A549 (cell line): ENCODE measurements around the gene PKP4. TPM values are rescaled to one million over a fixed set of nuclear protein-coding genes. Genes with fewer than 3 reads are reported as not detected.
A peak's percentile ranks its signal among the peaks of the same experiment; 100 is the strongest.

Source experiments
- ATAC-seq, 2 experiments: fragments of 200-7000 bp in 1 of 2; fragments of >200 bp in 1 of 2; cut with Nextera tagmentation in 1 of 2; cut with Tn5 transposase in 1 of 2; 3 replicates each; pipeline versions ENCODE4 v1.8.0 to v1.9.1; 2018 to 2020; ENCODE audit warnings: mild to moderate bottlenecking in 1 of 2, moderate library complexity in 1 of 2
- CTCF ChIA-PET: fragments of 300-600 bp; sonication (Branson Sonifier 250); formaldehyde crosslinking; extraction: SDS; loops from one replicate; lab custom pipeline; 2021; ENCODE audit warnings: antibody characterized with exemption, inconsistent platforms; lab: Yijun Ruan, JAX
- POLR2A ChIA-PET: fragments of 350-600 bp; formaldehyde crosslinking; extraction: SDS; loops from one replicate; lab custom pipeline; 2021; ENCODE audit warnings: antibody characterized with exemption, inconsistent platforms; lab: Yijun Ruan, JAX
- DNase-seq, 2 experiments: peaks; one replicate each; pipeline versions ENCODE4 v3.0.0 to v3.0.0-alpha.2; 2011 to 2016; ENCODE audit warnings: low read depth in 1 of 2, low spot score in 1 of 2
- FAIRE-seq: peaks from 2 replicates; lab custom pipeline; 2011; peaks lifted over from hg19 to GRCh38; lab: Jason Lieb, UNC
- H3K27ac ChIP-seq, 2 experiments: fragments of >200 bp; sonication (Bioruptor Twin); formaldehyde crosslinking; 3 replicates each; pipeline ENCODE4 v1.5.1; 2016 to 2017
- H3K4me1 ChIP-seq: fragments of >200 bp; sonication (Bioruptor Twin); formaldehyde crosslinking; 3 replicates; pipeline ENCODE4 v1.6.1; 2016
- H3K4me2 ChIP-seq: fragments of >200 bp; sonication (Bioruptor Twin); formaldehyde crosslinking; 3 replicates; pipeline ENCODE4 v1.6.1; 2016
- H3K4me3 ChIP-seq: fragments of >200 bp; sonication (Bioruptor Twin); formaldehyde crosslinking; 3 replicates; pipeline ENCODE4 v1.5.1; 2016
- H3K9me3 ChIP-seq: fragments of >200 bp; sonication (Bioruptor Twin); formaldehyde crosslinking; 3 replicates; pipeline ENCODE4 v1.6.1; 2016
- BHLHE40 ChIP-seq: IDR thresholded peaks from 2 replicates; pipeline ENCODE4 v1.6.1; 2012; ENCODE audit warnings: low read depth, low read length, inconsistent platforms
- CEBPB ChIP-seq, 2 experiments: fragments of >200 bp in 1 of 2; sonication (Bioruptor Twin) in 1 of 2; formaldehyde crosslinking in 1 of 2; IDR thresholded peaks; 2 replicates each; pipeline ENCODE4 v1.6.1; 2012 to 2016
- CHD2 ChIP-seq: fragments of 150-350 bp; IDR thresholded peaks from 2 replicates; pipeline ENCODE4 v1.6.1; 2014; ENCODE audit warnings: low read length; ENCODE audit not compliant: partially characterized antibody
- CHD4 ChIP-seq: fragments of 200-600 bp; sonication (generic); IDR thresholded peaks from 2 replicates; pipeline ENCODE4 v1.6.1; 2016; ENCODE audit warnings: antibody characterized with exemption, mild to moderate bottlenecking, borderline replicate concordance
- ELK1 ChIP-seq: fragments of 150-350 bp; IDR thresholded peaks from 2 replicates; pipeline ENCODE4 v1.6.1; 2014; ENCODE audit warnings: low read depth, mild to moderate bottlenecking, low read length
- EP300 ChIP-seq, 2 experiments: fragments of >200 bp; sonication (Bioruptor Twin); formaldehyde crosslinking; IDR thresholded peaks; 2 replicates in 1 of 2; 3 replicates in 1 of 2; pipeline ENCODE4 v1.6.1; 2016 to 2017
- FOSB ChIP-seq: fragments of 250-450 bp; sonication (Bioruptor Pico); IDR thresholded peaks from 2 replicates; pipeline ENCODE4 v1.5.0; 2020; ENCODE audit warnings: mild to moderate bottlenecking, moderate library complexity
- FOSL2 ChIP-seq, 2 experiments: fragments of 450-650 bp in 1 of 2; fragments of >200 bp in 1 of 2; sonication (Bioruptor Twin) in 1 of 2; formaldehyde crosslinking; IDR thresholded peaks; 2 replicates each; pipeline versions ENCODE4 v1.5.0 to v1.6.1; 2016 to 2020; ENCODE audit warnings: mild to moderate bottlenecking in 1 of 2, moderate library complexity in 1 of 2
- FOXS1 ChIP-seq: fragments of 250-450 bp; sonication (Bioruptor Pico); IDR thresholded peaks from 2 replicates; pipeline ENCODE4 v1.5.0; 2020; ENCODE audit warnings: mild to moderate bottlenecking, moderate library complexity
- GATA3 ChIP-seq: IDR thresholded peaks from 2 replicates; pipeline ENCODE4 v1.6.1; 2012; ENCODE audit warnings: borderline replicate concordance
- HDAC2 ChIP-seq: fragments of 200-600 bp; sonication (generic); IDR thresholded peaks from 2 replicates; pipeline ENCODE4 v1.6.1; 2016
- HEYL ChIP-seq: fragments of 250-450 bp; sonication (Bioruptor Pico); IDR thresholded peaks from 2 replicates; pipeline ENCODE4 v1.8.0; 2021; ENCODE audit warnings: mild to moderate bottlenecking, moderate library complexity
- HOXA7 ChIP-seq: fragments of 250-450 bp; sonication (Bioruptor Pico); IDR thresholded peaks from 2 replicates; pipeline ENCODE4 v1.5.0; 2020; ENCODE audit warnings: mild to moderate bottlenecking, moderate library complexity
- HOXB5 ChIP-seq: fragments of 250-450 bp; sonication (Bioruptor Pico); IDR thresholded peaks from 2 replicates; pipeline ENCODE4 v1.5.0; 2020; ENCODE audit warnings: mild to moderate bottlenecking, moderate library complexity
- JUNB ChIP-seq: fragments of >200 bp; sonication (Bioruptor Twin); formaldehyde crosslinking; IDR thresholded peaks from 2 replicates; pipeline ENCODE4 v1.6.1; 2016
- KDM1A ChIP-seq: fragments of 200-600 bp; sonication (generic); IDR thresholded peaks from 2 replicates; pipeline ENCODE4 v1.6.1; 2016; ENCODE audit warnings: low read depth, mild to moderate bottlenecking
- KDM5A ChIP-seq: fragments of 200-600 bp; sonication (generic); IDR thresholded peaks from 2 replicates; pipeline ENCODE4 v1.6.1; 2016; ENCODE audit warnings: antibody characterized with exemption, mild to moderate bottlenecking
- MAFK ChIP-seq: fragments of 450-650 bp; IDR thresholded peaks from 2 replicates; pipeline ENCODE4 v1.6.1; 2014; ENCODE audit not compliant: partially characterized antibody
- NPAS2 ChIP-seq: fragments of 250-450 bp; sonication (Bioruptor Pico); IDR thresholded peaks from 2 replicates; pipeline ENCODE4 v1.8.0; 2022; ENCODE audit warnings: mild to moderate bottlenecking, moderate library complexity, borderline replicate concordance
- PHF8 ChIP-seq: fragments of 200-600 bp; sonication (generic); IDR thresholded peaks from 2 replicates; pipeline ENCODE4 v1.6.1; 2016; ENCODE audit warnings: low read depth, mild to moderate bottlenecking, antibody characterized with exemption, moderate library complexity, borderline replicate concordance
- RARB ChIP-seq: fragments of 250-450 bp; sonication (Bioruptor Pico); IDR thresholded peaks from 2 replicates; pipeline ENCODE4 v1.8.0; 2021; ENCODE audit warnings: mild to moderate bottlenecking, moderate library complexity
- SREBF2 ChIP-seq: fragments of 450-650 bp; IDR thresholded peaks from 2 replicates; pipeline ENCODE4 v1.6.1; 2014; ENCODE audit warnings: mild to moderate bottlenecking, moderate library complexity
- TFCP2L1 ChIP-seq: fragments of 250-450 bp; sonication (Bioruptor Pico); IDR thresholded peaks from 2 replicates; pipeline ENCODE4 v1.5.0; 2021; ENCODE audit warnings: mild to moderate bottlenecking
- TP53 ChIP-seq: fragments of 250-450 bp; sonication (Bioruptor Pico); IDR thresholded peaks from 2 replicates; pipeline ENCODE4 v1.5.0; 2021; ENCODE audit warnings: mild to moderate bottlenecking, moderate library complexity
- ZSCAN20 ChIP-seq: fragments of 250-450 bp; sonication (Bioruptor Pico); IDR thresholded peaks from 2 replicates; pipeline ENCODE4 v1.8.0; 2022; ENCODE audit warnings: mild to moderate bottlenecking, moderate library complexity
- WGBS: methylation state at CpG from one replicate; pipeline ENCODE4 v1.1.6; 2017; ENCODE audit errors: missing lambda C conversion rate; 5-methylcytosine and 5-hydroxymethylcytosine counted together
- polyA plus RNA-seq, 4 experiments: library from polyadenylated mRNA; depleted of rRNA in 3 of 4; stranded (reverse); fragments of >200 nt; fragmentation: RNase III in 1 of 4; extraction: RNeasy Plus Mini Kit Qiagen cat#74134 plus additional on column Dnase treatment in 1 of 4; gene quantifications; 2 replicates in 3 of 4; 3 replicates in 1 of 4; pipeline ENCODE4 v1.2.3, GENCODE V29; 2011 to 2017
- TF ChIP-seq, protein P1 (sequence below): fragments of 450-650 bp; IDR thresholded peaks from 2 replicates; pipeline ENCODE4 v1.6.1; 2014; ENCODE audit warnings: antibody characterized with exemption
- TF ChIP-seq, protein P2 (sequence below): fragments of >200 bp; sonication (Bioruptor Twin); formaldehyde crosslinking; IDR thresholded peaks from 3 replicates; pipeline ENCODE4 v1.6.1; 2016
- TF ChIP-seq, protein P3 (sequence below): fragments of >200 bp; sonication (Bioruptor Twin); formaldehyde crosslinking; IDR thresholded peaks from 2 replicates; pipeline ENCODE4 v1.6.1; 2016

The PKP4 gene
- polyA plus RNA-seq, 2 of the 4 experiments (the other 2 are of a cell fraction) = 27.0 to 56.6 TPM

GRCh38 chr2:158495175-158495574, 38.4 kb downstream of the PKP4 start:
- Histone ChIP-seq H3K4me1 (peaks cover 79% of the 10 kb centered on the region), H3K9me3 (no peaks in the 10 kb centered on the region), H3K27ac (peak overlapping the region; percentile 18 to 79; a peak in 5 of 6 replicates), H3K4me2 (peak overlapping the region; percentile 92; the same call in 1 of the 3 replicates), H3K4me3 (no peak overlapping the region)
- TF ChIP-seq, protein P1, sequence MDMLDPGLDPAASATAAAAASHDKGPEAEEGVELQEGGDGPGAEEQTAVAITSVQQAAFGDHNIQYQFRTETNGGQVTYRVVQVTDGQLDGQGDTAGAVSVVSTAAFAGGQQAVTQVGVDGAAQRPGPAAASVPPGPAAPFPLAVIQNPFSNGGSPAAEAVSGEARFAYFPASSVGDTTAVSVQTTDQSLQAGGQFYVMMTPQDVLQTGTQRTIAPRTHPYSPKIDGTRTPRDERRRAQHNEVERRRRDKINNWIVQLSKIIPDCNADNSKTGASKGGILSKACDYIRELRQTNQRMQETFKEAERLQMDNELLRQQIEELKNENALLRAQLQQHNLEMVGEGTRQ = no peak
- TF ChIP-seq NPAS2 (CRISPR knock-in tag) (no peak), FOSB (CRISPR knock-in tag) (no peak), FOXS1 (CRISPR knock-in tag) (no peak), HOXB5 (no peak), MAFK (peak; percentile 50), CHD2 (no peak), KDM5A (no peak)
- WGBS = 87% methylated on average over 5 of the region's 5 CpGs
- POLR2A ChIA-PET = no interaction called here
- CTCF ChIA-PET = no interaction called here
- FAIRE-seq (no peak), DNase-seq (no peak), ATAC-seq (no peak)

GRCh38 chr2:158496986-158497385, 40.2 kb downstream of the PKP4 start:
- Histone ChIP-seq H3K4me2 (peak overlapping the region; percentile 92), H3K4me3 (no peak overlapping the region), H3K27ac (peak overlapping the region; percentile 66 to 79), H3K9me3 (no peaks in the 10 kb centered on the region), H3K4me1 (peaks cover 87% of the 10 kb centered on the region)
- CTCF ChIA-PET = interaction anchor here (1.3 kb wide), 1 partner anchor 40 kb away, joined by 5 read pairs; the partner anchor contains the start of genes CCDC148 and PKP4
- FAIRE-seq = no peak
- TF ChIP-seq BHLHE40 = no peak
- TF ChIP-seq NPAS2 (CRISPR knock-in tag) = no peak
- no peak for TF ChIP-seq TFCP2L1 (CRISPR knock-in tag)
- no peak for TF ChIP-seq ZSCAN20 (CRISPR knock-in tag)
- no peak for TF ChIP-seq ELK1
- no peak for TF ChIP-seq HDAC2
- TF ChIP-seq FOSB (CRISPR knock-in tag) = no peak
- TF ChIP-seq HEYL (CRISPR knock-in tag) = no peak
- TF ChIP-seq KDM1A = no peak
- TF ChIP-seq RARB (CRISPR knock-in tag) = no peak
- no peak for TF ChIP-seq SREBF2
- no peak for TF ChIP-seq TP53
- no peak for TF ChIP-seq HOXB5
- no peak for TF ChIP-seq FOXS1 (CRISPR knock-in tag)
- TF ChIP-seq, protein P2, sequence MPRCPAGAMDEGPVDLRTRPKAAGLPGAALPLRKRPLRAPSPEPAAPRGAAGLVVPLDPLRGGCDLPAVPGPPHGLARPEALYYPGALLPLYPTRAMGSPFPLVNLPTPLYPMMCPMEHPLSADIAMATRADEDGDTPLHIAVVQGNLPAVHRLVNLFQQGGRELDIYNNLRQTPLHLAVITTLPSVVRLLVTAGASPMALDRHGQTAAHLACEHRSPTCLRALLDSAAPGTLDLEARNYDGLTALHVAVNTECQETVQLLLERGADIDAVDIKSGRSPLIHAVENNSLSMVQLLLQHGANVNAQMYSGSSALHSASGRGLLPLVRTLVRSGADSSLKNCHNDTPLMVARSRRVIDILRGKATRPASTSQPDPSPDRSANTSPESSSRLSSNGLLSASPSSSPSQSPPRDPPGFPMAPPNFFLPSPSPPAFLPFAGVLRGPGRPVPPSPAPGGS = no peak
- TF ChIP-seq CHD4 = no peak
- no peak for TF ChIP-seq PHF8
- 13% methylated on average over 3 of the region's 3 CpGs for WGBS
- POLR2A ChIA-PET = interaction anchor here (0.7 kb wide), 1 partner anchor 53 kb away, joined by 5 read pairs; no protein-coding TSS in a partner anchor
- no peak for DNase-seq
- peak in 1 of 2 experiments; percentile 39; a peak in 3 of 6 replicates for ATAC-seq

GRCh38 chr2:158497486-158497885, 40.7 kb downstream of the PKP4 start:
- WGBS = 0% methylated on average over 1 of the region's 1 CpG
- Histone ChIP-seq H3K4me2 (peak overlapping the region; percentile 92), H3K9me3 (no peaks in the 10 kb centered on the region), H3K27ac (peak overlapping the region; percentile 66 to 79), H3K4me3 (no peak overlapping the region), H3K4me1 (peaks cover 92% of the 10 kb centered on the region)
- POLR2A ChIA-PET = no interaction called here
- no peak for FAIRE-seq
- peak in 1 of 2 experiments; percentile 44 for DNase-seq
- TF ChIP-seq CEBPB (IDR thresholded peaks at IDR 0.05) (peak; percentile 77 to 90), GATA3 (peak; percentile 75; the same call in 1 of the 2 replicates), EP300 (IDR thresholded peaks at IDR 0.05) (0 out of 5 replicates have a peak, but pooled peaks of 1 of the 2 experiments have one; percentile 17), HOXA7 (no peak), FOSL2 (IDR thresholded peaks at IDR 0.05) (no peak), FOSL2 (CRISPR knock-in tag; IDR thresholded peaks at IDR 0.05) (peak; percentile 85), MAFK (peak; percentile 23), KDM1A (no peak), TP53 (no peak), JUNB (peak; percentile 66), TFCP2L1 (CRISPR knock-in tag) (no peak), HEYL (CRISPR knock-in tag) (no peak)
- TF ChIP-seq, protein P3, sequence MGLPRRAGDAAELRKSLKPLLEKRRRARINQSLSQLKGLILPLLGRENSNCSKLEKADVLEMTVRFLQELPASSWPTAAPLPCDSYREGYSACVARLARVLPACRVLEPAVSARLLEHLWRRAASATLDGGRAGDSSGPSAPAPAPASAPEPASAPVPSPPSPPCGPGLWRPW = peak; percentile 27; the same call in 1 of the 2 replicates
- peak; percentile 59 to 68; a peak in 4 of 6 replicates for ATAC-seq
- CTCF ChIA-PET = interaction anchor here (1.3 kb wide), 1 partner anchor 40 kb away, joined by 5 read pairs; the partner anchor contains the start of genes CCDC148 and PKP4
